Stimulated activated CD8-positive, alpha-beta memory T cell treated with anti-CD3 and anti-CD28 coated beads, Interleukin-4, amount 100 ng/mL, for 4 hours (primary cell): Measurements from ENCODE around the gene EPHB1.
"Not testable (repeated sequence)": the region's sequence is repeated elsewhere in the genome, so short reads cannot be mapped to it uniquely, and the experiment has no call there.

Experiments
- DNase-seq, 2 donors: peaks; one replicate each; pipeline ENCODE4 v3.0.0-alpha.2; 2020; ENCODE audit warnings: low read depth in 2 of 2, low spot score in 1 of 2

The EPHB1 gene

DNA sequence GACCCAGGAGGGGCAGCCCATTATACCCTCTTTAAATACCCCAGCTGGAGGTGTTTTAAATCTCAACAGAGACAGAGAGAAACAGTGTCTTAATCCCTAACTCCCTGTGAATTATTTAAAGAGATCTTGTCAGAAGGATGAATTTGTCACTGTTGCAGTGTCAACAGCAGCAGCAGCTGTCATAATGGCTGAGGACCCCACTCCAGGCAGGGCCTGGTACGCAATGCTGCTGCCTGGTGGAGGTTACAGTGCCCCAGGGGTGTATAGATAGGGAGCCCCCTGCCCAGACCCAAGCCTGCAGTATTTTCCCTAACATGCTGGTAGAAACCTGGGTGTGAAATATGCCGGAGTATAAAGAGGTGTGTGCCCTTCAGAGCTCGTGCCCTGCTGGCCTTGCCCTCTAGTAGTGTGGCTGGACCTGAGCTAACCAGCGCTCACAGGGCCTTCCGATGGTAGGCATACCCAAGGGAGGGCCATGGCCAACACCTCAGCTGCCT lies 143.0 kb downstream of the EPHB1 start:
- no peak for DNase-seq

- no peak for DNase-seq
These were observed 144.9 kb downstream of the EPHB1 start for GRCh38 chr3:134939978-134940377.

DNA sequence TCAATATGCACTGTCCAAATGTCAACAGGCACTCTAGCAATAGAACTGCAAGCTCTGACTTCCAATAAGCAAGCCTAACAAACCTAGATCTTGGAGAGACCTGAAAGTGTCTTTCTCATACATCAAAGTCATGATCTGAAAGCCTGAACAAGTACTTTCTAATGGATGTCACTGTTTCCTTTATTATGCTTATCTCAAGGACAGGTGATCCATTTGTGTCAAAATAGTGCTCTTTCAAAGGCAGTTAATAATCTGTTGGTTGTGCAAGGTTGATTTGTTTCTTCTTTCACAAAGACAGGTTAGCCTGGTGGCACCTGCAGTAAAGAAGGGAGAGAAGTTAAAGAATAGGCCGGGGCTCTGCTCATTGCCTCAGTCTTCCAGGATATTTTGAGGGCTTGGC lies 146.8 kb downstream of the EPHB1 start:
- DNase-seq, result no peak

DNA sequence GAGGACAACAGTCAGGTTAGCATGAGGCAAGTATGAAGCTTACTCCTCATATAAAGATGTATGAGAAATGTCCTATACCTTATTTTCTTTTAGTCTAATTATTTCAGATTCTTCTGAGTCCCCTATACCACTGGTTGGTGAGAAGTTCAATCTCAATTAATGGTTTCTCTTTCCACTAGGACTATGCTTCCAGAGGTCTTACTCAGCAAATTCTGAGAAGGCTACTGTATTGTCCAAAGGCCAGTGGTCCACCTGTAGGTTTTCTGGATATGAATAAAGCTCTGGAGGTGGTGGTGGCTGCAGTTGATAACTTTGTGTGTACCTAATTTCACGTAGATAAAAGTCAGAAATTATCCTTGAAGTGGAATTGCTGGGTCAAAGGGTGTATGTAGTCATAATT lies 149.4 kb downstream of the EPHB1 start:
- no peak for DNase-seq

DNA sequence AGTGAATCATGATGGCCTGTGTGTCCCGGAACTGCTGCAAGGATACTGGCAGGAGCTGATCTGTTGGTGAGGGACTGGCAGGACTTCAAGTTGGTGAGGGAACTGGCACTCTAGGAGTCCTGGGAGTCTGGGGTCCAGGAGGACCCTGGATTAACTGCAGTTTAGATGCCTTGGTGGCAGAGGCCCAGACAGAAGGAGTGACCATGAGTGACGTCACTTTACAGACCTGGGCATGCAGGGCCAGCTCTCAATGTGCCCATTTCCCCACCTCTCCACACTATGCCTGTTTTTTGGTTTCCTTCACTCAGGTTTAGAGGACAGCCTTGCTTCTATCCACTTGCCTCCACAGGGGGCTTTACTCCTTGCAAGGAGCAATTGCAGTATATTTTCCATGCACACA lies 154.1 kb downstream of the EPHB1 start:
- DNase-seq, result no peak

GRCh38 chr3:134952371-134952770 lies 157.3 kb downstream of the EPHB1 start:
- DNase-seq, result no peak

GRCh38 chr3:134955874-134956273 lies 160.8 kb downstream of the EPHB1 start:
- no peak for DNase-seq

DNA sequence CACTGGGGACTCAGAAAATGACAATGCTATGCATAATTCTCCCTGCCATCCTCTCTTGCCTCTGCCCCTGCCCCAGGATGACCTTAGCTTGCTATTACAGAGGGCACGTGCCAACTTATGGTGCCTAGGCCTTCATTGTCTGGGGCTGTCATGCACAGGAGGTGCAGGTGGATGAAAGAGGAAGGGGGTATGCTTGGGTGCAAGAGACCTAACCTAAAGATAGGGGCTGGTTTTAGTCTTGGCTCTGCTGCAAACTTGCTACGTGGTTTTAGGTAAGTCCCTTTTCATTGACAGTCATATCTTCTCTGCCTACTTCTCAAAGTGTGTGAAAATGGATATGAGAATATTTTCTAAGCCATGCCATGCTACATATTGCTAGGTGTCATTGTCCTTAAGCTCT lies 161.3 kb downstream of the EPHB1 start:
- no peak for DNase-seq

- no peak for DNase-seq
These were observed 161.8 kb downstream of the EPHB1 start for GRCh38 chr3:134956844-134957243.

GRCh38 chr3:134959516-134959915 lies 164.5 kb downstream of the EPHB1 start:
- no peak for DNase-seq

DNA sequence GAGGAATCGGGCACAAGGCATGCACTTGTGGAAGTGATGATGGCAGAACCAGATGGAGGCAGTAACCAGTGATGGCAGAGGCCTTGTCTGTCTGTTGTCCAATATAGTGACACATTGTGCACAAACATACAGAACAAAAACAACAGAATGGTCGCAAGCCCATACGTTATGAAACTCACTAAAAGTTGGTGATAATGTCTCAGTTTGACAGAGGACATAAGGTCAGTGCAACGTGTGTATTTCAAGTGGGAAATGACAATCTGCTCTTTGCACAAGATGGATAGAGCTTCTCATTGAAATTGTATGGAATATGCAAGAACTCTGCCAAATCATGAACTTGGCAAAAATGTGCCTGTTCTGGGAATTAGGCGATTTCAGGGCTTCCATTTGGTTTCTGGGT lies 169.2 kb downstream of the EPHB1 start:
- no peak for DNase-seq

- no peak for DNase-seq
These were observed 170.9 kb downstream of the EPHB1 start for GRCh38 chr3:134965865-134966481.

DNA sequence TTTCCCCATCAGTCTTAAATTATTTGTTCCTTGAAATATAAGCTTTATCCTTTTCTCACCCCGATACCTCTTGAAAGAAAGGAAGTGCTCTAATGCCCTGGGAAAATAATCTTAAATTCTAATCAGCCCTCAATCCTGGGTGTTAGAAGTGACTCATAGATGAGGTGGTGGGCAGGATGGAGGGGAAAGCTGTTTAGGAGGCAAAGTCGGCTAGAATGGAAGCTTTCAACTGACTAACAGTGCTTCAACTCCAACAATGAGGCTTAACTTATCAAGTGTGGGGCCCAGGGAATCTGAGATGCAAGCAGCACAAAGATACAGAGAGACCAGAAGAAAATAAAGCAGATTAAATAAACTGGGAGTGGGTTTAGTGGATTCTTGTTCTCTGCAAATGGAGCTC lies 175.8 kb downstream of the EPHB1 start:
- DNase-seq, result no peak

GRCh38 chr3:134971306-134971705 lies 176.2 kb downstream of the EPHB1 start:
- no peak for DNase-seq

- not testable (repeated sequence) for DNase-seq
These were observed 176.8 kb downstream of the EPHB1 start for GRCh38 chr3:134971907-134972306.

GRCh38 chr3:134972836-134973455 lies 177.9 kb downstream of the EPHB1 start:
- DNase-seq, result no peak

GRCh38 chr3:134974624-134975023 lies 179.6 kb downstream of the EPHB1 start:
- DNase-seq, result no peak

- no peak for DNase-seq
These were observed 181.9 kb downstream of the EPHB1 start for GRCh38 chr3:134976948-134977347.

- no peak for DNase-seq
These were observed 183.6 kb downstream of the EPHB1 start for GRCh38 chr3:134978658-134979057.

DNA sequence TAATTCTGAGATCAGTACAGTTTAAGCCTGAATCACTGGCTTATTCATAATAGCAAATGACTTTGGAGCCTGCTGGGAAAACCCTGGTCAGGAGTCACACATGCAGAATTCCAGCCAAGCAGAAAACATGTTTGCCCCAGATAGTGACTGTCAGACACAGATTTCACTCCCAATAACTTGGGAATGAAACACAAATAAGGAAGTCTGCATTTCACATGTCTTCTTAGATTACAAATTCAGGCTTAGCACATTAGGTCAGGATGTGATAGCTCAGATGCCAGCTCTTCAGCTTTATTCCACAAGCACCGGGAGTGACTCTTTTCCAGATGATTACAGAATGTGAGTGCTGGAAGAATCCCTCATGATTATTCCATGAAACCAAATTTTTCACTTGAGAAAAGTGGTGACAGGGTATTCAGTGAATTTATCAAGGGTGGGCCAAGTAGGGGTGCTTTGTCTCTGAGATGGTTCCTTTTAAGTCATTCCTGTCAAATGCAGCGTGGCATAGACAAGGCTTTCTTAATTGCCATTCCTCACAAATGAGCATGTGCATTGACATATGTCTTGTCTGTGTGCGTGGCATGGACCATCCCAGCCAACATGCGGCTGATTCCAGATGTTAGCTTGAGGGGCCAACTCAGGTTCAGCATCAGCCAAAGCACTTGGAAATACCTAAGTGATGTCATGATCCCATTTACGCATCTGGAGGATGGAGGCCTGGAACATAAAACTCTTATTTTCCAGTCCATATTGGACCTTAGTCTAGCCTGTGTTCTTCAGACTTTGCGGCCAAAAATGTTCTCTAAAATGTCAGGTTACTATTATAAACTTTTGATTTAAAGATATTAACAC lies 191.0 kb downstream of the EPHB1 start:
- DNase-seq, result no peak

DNA sequence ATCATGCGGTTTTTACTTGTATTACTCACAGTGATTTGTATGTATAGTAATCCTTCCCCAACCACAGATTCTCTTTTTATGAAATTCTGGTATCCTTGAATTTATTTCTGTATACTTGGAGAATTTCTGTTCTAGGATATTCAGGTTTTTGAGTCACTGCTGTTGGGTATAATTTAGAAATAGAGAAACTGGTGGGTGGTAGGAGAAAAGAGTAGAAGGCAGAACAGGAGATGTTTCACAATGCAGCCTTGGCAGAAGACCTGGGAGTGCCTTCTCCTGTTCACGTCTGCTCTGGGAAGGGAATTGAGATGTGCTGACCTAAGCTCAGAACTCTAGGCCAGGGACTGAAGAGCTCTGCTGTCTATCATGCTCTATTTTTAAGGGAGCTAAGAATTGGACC lies 193.6 kb downstream of the EPHB1 start:
- DNase-seq, result no peak

DNA sequence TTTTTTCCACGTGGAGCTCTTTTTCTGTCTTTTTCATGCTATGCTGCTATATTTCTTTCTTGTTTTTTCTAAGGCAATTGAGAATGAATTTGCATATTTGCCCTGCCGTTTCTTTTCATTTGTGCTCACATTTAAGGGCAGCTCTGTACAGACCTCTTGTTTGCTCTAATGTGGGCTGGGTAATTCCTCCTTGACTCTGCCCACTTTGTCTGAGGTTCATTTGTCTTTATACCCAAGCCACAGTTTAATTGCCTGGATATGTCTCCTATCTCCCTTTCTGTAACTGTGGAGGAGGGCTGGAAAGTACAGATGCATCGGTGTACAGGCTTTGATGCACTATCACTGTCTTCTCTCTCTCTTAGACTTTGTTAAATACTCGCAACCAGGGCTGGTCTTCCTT lies 195.9 kb downstream of the EPHB1 start:
- DNase-seq, result no peak
